H4 (cell line): ENCODE data around the gene ETV1. TPM values are rescaled to one million over a fixed set of nuclear protein-coding genes. Genes with fewer than 3 reads are reported as not detected.

Experiments used
- DNase-seq: peaks from one replicate; pipeline ENCODE4 v3.0.0-alpha.2; 2015; ENCODE audit warnings: low spot score
- total RNA-seq: library from RNA; depleted of rRNA; stranded (reverse); fragments of >200 nt; shearing (Covaris generic); gene quantifications from 2 replicates; pipeline ENCODE4 v1.2.3, GENCODE V29; 2014

Gene ETV1
- total RNA-seq, 1 experiment from 2014 or later = 26.3 TPM

GRCh38 chr7:13879994-13880686 is 109.3 kb downstream of the ETV1 start:
- peak; percentile 43 for DNase-seq

GRCh38 chr7:13879143-13879542 is 110.3 kb downstream of the ETV1 start:
- DNase-seq = no peak

- no peak for DNase-seq
Measured at GRCh38 chr7:13878154-13878553, 111.3 kb downstream of the ETV1 start.

- DNase-seq = no peak
Measured at GRCh38 chr7:13875496-13876074, 113.9 kb downstream of the ETV1 start.

GRCh38 chr7:13874783-13875182 is 114.7 kb downstream of the ETV1 start:
- peak; percentile 83 for DNase-seq

- DNase-seq = no peak
Measured at GRCh38 chr7:13872709-13873108, 116.8 kb downstream of the ETV1 start.

GRCh38 chr7:13871008-13871407 is 118.5 kb downstream of the ETV1 start:
- no peak for DNase-seq

GRCh38 chr7:13860734-13861133 is 128.7 kb downstream of the ETV1 start:
- no peak for DNase-seq

GRCh38 chr7:13856012-13856411 is 133.5 kb downstream of the ETV1 start:
- no peak for DNase-seq

GRCh38 chr7:13852281-13852968 is 137.0 kb downstream of the ETV1 start:
- no peak for DNase-seq

- DNase-seq = peak; percentile 73
Measured at GRCh38 chr7:13851736-13852135, 137.7 kb downstream of the ETV1 start.

- peak; percentile 100 for DNase-seq
Measured at GRCh38 chr7:13850185-13850752, 139.2 kb downstream of the ETV1 start.

GRCh38 chr7:13849163-13849892 is 140.1 kb downstream of the ETV1 start:
- no peak for DNase-seq

- no peak for DNase-seq
Measured at GRCh38 chr7:13848681-13849131, 140.8 kb downstream of the ETV1 start.

GRCh38 chr7:13846386-13846785 is 143.1 kb downstream of the ETV1 start:
- DNase-seq = no peak

GRCh38 chr7:13845601-13846000 is 143.9 kb downstream of the ETV1 start:
- DNase-seq = no peak

GRCh38 chr7:13844954-13845353 is 144.5 kb downstream of the ETV1 start:
- DNase-seq = no peak

GRCh38 chr7:13841284-13841683 is 148.2 kb downstream of the ETV1 start:
- DNase-seq = no peak
